Epithelial cell of proximal tubule (primary cell): ENCODE data around the gene ZMIZ1. TPM values are rescaled to one million over a fixed set of nuclear protein-coding genes. Genes with fewer than 3 reads are reported as not detected.

ENCODE experiments used
- DNase-seq: peaks from one replicate; pipeline ENCODE4 v3.0.0-alpha.2; 2011; ENCODE audit warnings: low read depth
- H3K4me3 ChIP-seq: 2 replicates; pipeline ENCODE4 v1.5.1; 2011; ENCODE audit warnings: low read depth, mild to moderate bottlenecking, low read length
- CTCF ChIP-seq: conservative IDR thresholded peaks from 2 replicates; pipeline ENCODE4 v1.5.1; 2012; ENCODE audit warnings: low read depth, mild to moderate bottlenecking, low read length
- total RNA-seq: library from RNA; depleted of rRNA; stranded (reverse); fragments of >200 nt; gene quantifications from 2 replicates; pipeline ENCODE4 v1.2.3, GENCODE V29; 2015

ZMIZ1 gene
- total RNA-seq, 1 donor from 2014 or later: 21.4 TPM

- H3K4me3 ChIP-seq: no peak overlapping the region
- DNase-seq: no peak
- no peak for TF ChIP-seq CTCF
Observed at GRCh38 chr10:79315602-79315920, 246.8 kb downstream of the ZMIZ1 start.

- no peak for DNase-seq
- TF ChIP-seq CTCF: no peak
- H3K4me3 ChIP-seq: no peak overlapping the region
Observed at GRCh38 chr10:79316671-79317431, 248.1 kb downstream of the ZMIZ1 start.

GRCh38 chr10:79318369-79318768, 249.6 kb downstream of the ZMIZ1 start:
- no peak overlapping the region for H3K4me3 ChIP-seq
- no peak for DNase-seq
- no peak for TF ChIP-seq CTCF

- TF ChIP-seq CTCF: no peak
- H3K4me3 ChIP-seq: no peak overlapping the region
- DNase-seq: no peak
Observed at GRCh38 chr10:79319115-79319771, 250.5 kb downstream of the ZMIZ1 start.

DNA sequence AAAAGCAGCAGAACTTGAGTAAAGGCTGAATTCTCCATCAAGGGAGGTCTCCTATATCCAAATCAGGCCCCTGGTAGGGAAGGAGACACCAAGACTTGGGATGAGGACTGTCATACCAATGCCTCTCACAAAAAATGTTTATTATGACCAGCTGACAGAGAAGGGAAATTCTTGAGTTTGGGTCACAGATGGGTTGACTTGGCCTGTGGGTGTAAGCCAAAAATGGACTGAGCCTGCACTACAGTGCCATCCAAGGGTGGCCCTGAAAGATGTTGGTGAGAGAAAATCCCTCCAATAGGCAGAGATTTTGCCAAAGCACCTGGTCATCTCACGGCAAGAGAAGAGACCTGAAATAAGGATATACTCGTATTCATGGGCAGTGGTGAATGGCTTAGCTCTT, 251.6 kb downstream of the ZMIZ1 start:
- no peak overlapping the region for H3K4me3 ChIP-seq
- no peak for TF ChIP-seq CTCF
- DNase-seq: no peak

GRCh38 chr10:79320820-79321493, 252.2 kb downstream of the ZMIZ1 start:
- no peak overlapping the region for H3K4me3 ChIP-seq
- peak; percentile 83 for DNase-seq
- no peak for TF ChIP-seq CTCF

GRCh38 chr10:79321494-79321882, 252.7 kb downstream of the ZMIZ1 start:
- no peak for DNase-seq
- no peak for TF ChIP-seq CTCF
- no peak overlapping the region for H3K4me3 ChIP-seq
